Stromal cell of bone marrow (primary cell): Measurements from ENCODE around the gene GPI.
A peak's percentile ranks its signal among the peaks of the same experiment; 100 is the strongest.

Experiments used
- DNase-seq: peaks from one replicate; pipeline ENCODE4 v3.0.0-alpha.2; 2012; ENCODE audit warnings: low read depth

GPI gene

GRCh38 chr19:34404109-34404909, 39.3 kb downstream of the GPI start, which contains the start of gene PDCD2L:
Gene PDCD2L (plus strand): TSS chr19:34404399. CDS start chr19:34404431, 32 bp downstream.
- DNase-seq, result peak; percentile 69

GRCh38 chr19:34405892-34406660, 41.1 kb downstream of the GPI start:
- DNase-seq, result no peak

GRCh38 chr19:34408411-34408810, 43.4 kb downstream of the GPI start:
- DNase-seq, result no peak

GRCh38 chr19:34409189-34410164, 44.5 kb downstream of the GPI start:
- DNase-seq, result no peak

- DNase-seq, result no peak
Measured at GRCh38 chr19:34411216-34411615, 46.2 kb downstream of the GPI start.

GRCh38 chr19:34416021-34416545, 51.1 kb downstream of the GPI start:
- DNase-seq, result no peak

- DNase-seq, result no peak
Measured at GRCh38 chr19:34418300-34418699, 53.3 kb downstream of the GPI start.

- no peak for DNase-seq
Measured at GRCh38 chr19:34426096-34426661, 61.2 kb downstream of the GPI start.

GRCh38 chr19:34428549-34429285, 63.7 kb downstream of the GPI start:
- no peak for DNase-seq

- no peak for DNase-seq
Measured at GRCh38 chr19:34429553-34429952, 64.6 kb downstream of the GPI start.

GRCh38 chr19:34430738-34431625, 66.0 kb downstream of the GPI start:
- no peak for DNase-seq

- DNase-seq, result no peak
Measured at GRCh38 chr19:34431681-34432402, 66.8 kb downstream of the GPI start.

- DNase-seq, result peak; percentile 61
Measured at GRCh38 chr19:34432797-34433196, 67.8 kb downstream of the GPI start.

- DNase-seq, result no peak
Measured at GRCh38 chr19:34436716-34437115, 71.7 kb downstream of the GPI start.

- DNase-seq, result no peak
Measured at GRCh38 chr19:34448191-34448590, 83.2 kb downstream of the GPI start.
